Esophagus mucosa (tissue), 1 donor: ENCODE data around the gene UGGT2. TPM values are rescaled to one million over a fixed set of nuclear protein-coding genes. Genes with fewer than 3 reads are reported as not detected.
"Not testable (repeated sequence)": the region's sequence is repeated elsewhere in the genome, so short reads cannot be mapped to it uniquely, and the experiment has no call there.

Experiments
- ATAC-seq: fragments of 200-7000 bp; cut with Tn5 transposase; one replicate; pipeline ENCODE4 v1.9.1; 2020
- total RNA-seq: library from RNA; stranded (reverse); gene quantifications from one replicate; pipeline ENCODE4 v1.2.4, GENCODE V29; 2023
- donor health status: DM: yes; HTN: yes; CAD: no.

UGGT2 gene
- total RNA-seq, 1 donor from 2014 or later: 13.3 TPM

GRCh38 chr13:96046449-96047126 is 6.6 kb downstream of the UGGT2 start:
- ATAC-seq: not testable (repeated sequence)

GRCh38 chr13:96044238-96044637 is 9.0 kb downstream of the UGGT2 start:
- no peak for ATAC-seq

DNA sequence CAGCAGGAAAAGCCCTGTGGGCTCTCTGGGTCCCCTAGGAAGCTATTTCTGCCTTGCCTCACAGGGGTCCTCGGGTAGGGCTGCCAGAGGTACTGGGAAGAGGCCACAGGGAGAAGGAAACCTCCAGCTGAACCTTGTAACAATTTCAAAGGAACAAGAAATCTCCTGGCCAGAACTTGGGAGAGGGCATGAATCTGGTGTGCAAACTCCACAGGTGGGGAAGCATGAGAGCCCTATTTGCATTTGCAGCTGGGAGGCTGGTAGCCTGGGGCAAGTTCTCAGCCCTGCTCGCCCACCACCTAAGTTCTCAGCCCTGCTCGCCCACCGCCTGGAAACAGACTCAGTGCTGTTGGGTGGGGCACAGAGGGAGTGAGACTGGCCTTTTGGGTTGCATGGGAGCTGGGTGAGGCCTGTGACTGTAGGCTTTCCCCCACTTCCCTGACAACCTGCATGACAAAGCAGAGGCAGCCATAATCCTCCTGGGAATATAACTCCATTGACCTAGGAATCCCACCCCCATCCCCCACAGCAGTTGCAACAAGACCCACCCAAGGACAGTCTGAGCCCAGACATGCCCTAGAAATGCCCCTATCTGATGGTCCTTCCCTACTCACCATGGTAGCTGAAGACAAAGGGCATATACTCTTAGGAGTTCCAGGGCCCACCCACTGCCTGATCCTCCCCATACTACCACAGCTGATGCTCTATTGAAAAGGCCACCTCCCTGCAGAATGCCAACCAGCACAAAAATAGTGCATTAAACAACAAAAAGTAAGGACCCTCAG is 11.7 kb downstream of the UGGT2 start:
- no peak for ATAC-seq

- ATAC-seq: no peak
These were observed 16.7 kb downstream of the UGGT2 start for GRCh38 chr13:96036515-96036914.

DNA sequence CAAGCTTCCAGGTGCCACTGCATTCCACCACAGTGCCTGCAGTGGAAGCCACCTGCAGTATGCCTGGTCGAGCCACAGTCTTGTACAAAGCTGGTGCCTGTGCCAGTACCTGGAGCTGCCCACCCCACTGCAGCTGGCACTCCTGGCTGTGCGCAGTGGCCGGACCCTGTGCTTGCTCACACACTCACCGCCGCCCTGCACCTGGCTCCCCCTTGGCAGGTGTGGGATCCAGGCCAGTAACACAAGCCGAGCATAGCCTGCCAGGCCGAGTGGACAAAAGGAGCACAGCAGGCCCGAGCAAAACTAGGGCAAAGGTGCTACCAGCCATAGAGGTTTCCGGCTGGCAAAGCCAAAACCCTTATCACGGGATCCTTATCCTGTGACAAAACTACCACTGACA is 18.5 kb downstream of the UGGT2 start:
- ATAC-seq: no peak

- no peak for ATAC-seq
These were observed 19.8 kb downstream of the UGGT2 start for GRCh38 chr13:96033220-96034015.

DNA sequence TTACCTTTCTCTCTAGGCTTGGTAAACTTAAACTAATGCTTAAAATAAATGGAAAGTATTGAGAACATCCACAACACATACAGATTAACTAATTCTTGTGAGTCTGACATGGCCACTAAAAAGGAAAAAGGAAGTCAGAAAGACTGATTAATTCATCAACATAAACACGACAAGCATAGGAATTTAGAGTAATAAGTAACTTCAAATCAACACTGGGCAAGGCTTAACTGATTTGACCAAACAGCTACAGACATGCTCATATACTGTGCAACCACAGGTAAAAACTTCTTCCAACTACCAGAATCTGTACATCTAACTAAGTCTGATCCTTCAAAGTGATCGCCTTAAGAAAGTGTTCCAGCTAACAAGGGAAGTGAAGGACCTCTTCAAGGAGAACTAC is 20.5 kb downstream of the UGGT2 start:
- no peak for ATAC-seq

DNA sequence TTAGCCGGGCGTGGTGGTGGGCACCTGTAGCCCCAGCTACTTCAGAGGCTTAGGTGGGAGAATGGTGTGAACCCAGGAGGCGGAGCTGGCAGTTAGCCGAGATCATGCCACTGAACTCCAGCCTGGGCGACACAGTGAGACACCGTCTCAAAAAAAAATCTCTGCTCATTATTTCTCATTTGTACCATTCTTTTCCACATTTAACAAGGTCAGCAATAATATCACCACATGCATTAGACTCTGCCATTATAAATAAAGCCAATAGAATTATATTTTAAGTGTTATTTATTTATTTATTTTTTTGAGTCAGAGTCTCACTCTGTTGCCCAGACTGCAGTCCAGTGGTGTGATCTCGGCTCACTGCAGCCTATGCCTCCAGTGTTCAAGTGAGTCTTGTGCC is 24.2 kb downstream of the UGGT2 start:
- ATAC-seq: no peak

DNA sequence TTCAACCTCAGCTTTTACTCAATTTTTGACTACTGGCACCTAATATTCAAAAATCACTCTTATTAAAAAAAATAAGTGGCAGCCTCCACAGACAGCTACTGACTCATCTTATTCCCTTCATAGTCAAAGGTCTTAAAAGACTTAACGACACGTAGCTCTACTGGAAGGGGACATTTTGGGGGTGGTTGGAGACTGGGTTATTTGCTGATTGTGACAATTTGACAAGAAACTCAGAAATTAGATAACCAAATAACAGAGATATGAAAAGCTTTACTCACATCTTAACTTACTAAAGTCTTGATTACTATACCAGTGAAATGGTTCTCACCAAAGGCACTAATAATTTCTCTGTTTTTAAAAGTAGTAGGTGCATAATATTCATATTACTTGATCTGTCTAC is 25.7 kb downstream of the UGGT2 start:
- no peak for ATAC-seq

DNA sequence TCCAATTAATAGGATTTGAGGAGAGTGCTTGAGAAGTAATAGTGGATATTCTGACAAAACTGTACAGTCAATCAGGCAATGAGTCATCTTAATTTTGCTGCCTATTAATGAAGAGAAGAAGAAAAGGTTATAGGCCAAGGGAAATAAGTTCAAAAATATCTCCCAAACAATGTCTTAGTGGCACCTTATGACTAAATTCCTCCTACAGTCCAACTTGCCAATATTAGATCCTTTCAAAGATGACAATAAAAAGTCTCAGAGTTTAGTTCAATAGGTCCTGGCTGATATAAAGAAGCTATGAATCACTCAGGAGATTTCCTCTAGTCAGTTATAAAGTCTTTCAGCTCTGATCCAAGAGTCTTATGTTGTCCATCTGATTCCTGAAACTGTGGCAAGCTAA is 27.9 kb downstream of the UGGT2 start:
- no peak for ATAC-seq

- no peak for ATAC-seq
These were observed 32.3 kb downstream of the UGGT2 start for GRCh38 chr13:96020931-96021330.

DNA sequence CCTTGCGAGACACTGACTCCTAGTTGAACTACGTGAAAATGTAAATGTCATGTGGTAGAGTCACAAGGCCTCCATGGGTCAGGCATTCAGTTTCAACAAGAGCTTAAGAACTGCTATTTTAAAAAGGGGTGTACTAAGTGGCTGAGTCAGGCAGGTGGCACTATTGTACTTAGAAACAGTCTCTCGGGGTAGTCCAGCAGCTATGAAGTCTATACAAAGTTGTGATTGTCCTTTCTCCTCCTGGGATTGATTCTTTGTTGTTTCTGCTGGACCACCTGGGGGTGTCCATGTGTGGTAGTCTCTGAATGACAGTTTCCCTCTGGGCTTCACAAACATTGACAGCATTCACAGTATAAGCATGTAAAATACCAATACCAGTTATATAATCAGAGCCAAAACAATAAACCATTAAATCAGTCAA is 33.0 kb downstream of the UGGT2 start:
- ATAC-seq: peak; percentile 77

DNA sequence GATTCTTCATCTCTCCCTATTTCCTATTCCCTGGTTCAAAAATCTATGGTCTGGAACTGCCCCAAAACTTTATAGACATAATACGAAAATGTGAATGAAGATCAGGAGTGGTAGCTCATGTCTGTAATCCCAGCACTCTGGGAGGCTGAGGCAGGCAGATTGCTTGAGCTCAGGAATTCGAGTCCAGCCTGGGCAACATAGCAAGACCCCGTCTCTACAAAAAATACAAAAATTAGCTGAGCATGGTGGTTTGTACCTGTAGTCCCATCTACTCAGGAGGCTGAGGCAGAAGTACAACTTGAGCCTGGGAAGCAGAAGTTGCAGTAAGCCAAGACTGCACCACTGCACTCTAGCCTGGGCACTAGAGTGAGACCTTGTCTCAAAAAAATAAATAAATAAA is 35.1 kb downstream of the UGGT2 start:
- ATAC-seq: no peak

- ATAC-seq: no peak
These were observed 41.8 kb downstream of the UGGT2 start for GRCh38 chr13:96011291-96011872.

DNA sequence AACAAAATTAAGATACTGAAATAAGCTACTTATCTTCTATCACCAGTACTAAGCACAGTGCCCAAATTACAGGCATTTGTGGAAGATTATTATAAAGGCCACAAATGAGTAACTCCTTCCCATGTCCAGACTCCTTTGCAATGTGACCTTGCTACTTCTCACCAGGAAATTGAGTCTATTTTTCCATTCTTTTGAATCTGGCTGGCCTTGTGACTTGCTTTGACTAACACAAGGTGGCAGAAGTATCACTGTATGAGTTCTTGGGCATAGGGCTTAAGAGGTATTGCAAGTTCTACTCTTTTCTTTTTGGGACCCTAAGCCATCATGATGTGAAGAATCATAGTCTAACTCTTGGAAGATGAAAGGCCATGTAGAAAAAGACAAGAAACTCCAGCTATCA is 49.9 kb downstream of the UGGT2 start:
- no peak for ATAC-seq

- ATAC-seq: no peak
These were observed 50.7 kb downstream of the UGGT2 start for GRCh38 chr13:96002322-96003131.

DNA sequence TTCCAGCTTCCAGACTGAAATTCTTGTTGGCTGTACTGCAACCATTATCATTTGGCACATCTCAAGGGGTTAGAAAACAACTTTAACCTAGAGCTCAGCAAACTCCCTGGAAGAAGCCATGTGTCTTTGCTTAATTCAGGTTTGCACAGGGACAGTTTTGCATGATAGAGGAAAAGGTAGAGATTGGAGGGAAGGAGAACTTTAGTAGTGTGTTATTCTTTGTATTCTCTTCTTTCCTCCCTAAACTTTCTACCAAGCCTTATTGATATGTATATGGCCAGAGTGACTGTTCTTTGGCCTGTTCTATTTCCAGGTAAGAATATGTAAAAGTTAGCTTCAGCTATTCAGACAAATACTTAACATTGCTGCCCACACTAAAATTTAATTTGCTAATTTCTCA is 53.1 kb downstream of the UGGT2 start:
- no peak for ATAC-seq

DNA sequence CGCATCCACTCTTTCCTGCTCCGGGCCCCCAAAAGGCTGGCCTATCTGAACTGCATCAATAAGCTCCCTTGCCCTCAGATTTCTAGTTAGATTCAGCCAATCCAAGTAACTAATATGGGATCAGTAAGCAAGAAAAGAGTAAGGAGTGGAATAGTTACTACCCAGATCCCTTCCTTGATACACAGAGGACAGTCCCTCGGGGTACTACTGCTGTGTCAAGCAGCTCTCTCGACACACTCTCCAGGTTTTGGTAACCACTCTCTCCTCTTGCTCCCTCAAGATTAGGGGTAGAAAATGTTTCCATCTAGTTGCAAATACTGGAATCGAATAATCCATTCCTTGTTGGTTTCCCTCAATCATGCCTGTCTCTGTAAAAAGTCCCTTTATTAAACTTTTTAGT is 65.4 kb downstream of the UGGT2 start:
- no peak for ATAC-seq

DNA sequence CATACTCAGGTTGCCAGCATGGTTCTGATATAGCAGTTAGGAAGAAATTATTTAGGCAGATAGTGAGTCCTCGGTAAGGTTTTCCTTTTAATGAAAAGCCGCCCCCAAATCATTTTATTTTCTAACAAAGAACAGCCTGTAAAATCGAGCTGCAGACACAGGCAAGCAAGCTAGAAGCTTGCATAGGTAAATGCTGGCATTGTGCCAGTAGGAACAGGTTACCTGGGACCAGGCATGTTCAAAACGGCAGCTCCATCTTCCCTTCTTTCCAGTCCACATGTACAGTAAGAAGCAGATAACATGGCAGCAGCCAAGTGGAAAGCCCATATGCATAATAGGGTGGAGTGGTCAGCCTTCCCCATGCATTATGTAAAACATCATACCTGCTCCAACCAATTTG is 71.1 kb downstream of the UGGT2 start:
- no peak for ATAC-seq

GRCh38 chr13:95972651-95973050 is 80.5 kb downstream of the UGGT2 start:
- ATAC-seq: not testable (repeated sequence)

DNA sequence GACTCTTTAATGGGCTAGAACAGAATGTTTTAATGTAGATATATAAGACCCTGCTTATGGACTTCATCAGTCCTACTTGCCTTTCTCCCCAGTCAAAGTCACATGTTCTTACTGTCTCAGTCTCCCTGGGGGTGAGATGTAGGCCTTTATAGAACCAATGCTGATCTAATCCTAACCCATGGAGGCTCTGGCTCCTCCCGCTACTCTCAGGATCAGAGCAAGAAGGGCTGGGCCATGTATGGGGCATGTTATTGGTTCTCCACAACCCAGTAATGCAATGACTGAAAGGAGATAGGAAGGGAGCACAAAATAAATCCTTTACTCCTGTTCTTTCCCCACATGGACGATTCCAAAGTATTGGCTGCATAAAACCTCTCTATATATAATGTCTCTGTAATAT is 82.3 kb downstream of the UGGT2 start:
- no peak for ATAC-seq

DNA sequence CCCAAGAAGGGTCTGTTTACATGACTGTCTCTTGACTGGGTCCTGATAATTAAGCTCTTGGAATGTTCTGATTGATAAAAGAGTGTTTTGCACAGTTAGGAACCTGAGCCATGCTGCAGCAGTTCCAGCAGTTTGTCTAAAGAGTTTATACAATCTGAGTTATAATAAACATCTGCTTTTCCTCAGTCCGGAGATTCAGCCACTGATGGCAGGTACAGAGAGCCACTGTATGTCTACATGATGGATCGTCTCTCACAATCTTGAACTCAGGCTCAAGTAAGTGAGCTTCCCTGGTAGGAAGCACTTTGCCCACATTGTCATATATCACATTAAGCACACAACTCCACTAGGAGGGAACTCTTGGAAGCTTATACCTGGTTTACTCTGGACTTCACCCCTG is 84.3 kb downstream of the UGGT2 start:
- no peak for ATAC-seq
